IMR-90 (cell line): ENCODE data around the gene BHLHA15. TPM values are rescaled to one million over a fixed set of nuclear protein-coding genes. Genes with fewer than 3 reads are reported as not detected.

Experiments used
- ATAC-seq: fragments of 200-7000 bp; cut with Tn5 transposase; 2 replicates; pipeline ENCODE4 v1.9.1; 2020; ENCODE audit warnings: low read depth, mild to moderate bottlenecking, moderate library complexity
- BruUV-seq: library from RNA; stranded (reverse); fragments of 400-500 nt; replicated peaks from 2 replicates; lab custom pipeline; 2021; lab: Mats Ljungman, UMichigan
- CTCF ChIA-PET: fragments of 300-600 bp; formaldehyde crosslinking; extraction: SDS; loops from one replicate; lab custom pipeline; 2021; ENCODE audit warnings: antibody characterized with exemption; lab: Yijun Ruan, JAX
- POLR2A ChIA-PET: fragments of 300-600 bp; sonication (Branson Sonifier 250); formaldehyde crosslinking; loops from one replicate; lab custom pipeline; 2022; ENCODE audit warnings: antibody characterized with exemption; ENCODE audit not compliant: unreplicated experiment; lab: Charles Lee
- DNase-seq: peaks from one replicate; pipeline ENCODE4 v3.0.0; 2013
- H2AFZ ChIP-seq: replicated peaks from 2 replicates; pipeline ENCODE3; 2013; ENCODE audit warnings: low read length, mild to moderate bottlenecking; ENCODE audit not compliant: poor library complexity
- H2AK5ac ChIP-seq: 2 replicates; pipeline ENCODE4 v1.6.1; 2013; ENCODE audit warnings: low read depth, low read length, inconsistent platforms
- H2AK9ac ChIP-seq: replicated peaks from 2 replicates; pipeline ENCODE3; 2013; ENCODE audit warnings: mild to moderate bottlenecking, low read depth, low read length, moderate library complexity; ENCODE audit not compliant: poor library complexity
- H2BK120ac ChIP-seq: 2 replicates; pipeline ENCODE4 v1.6.1; 2013; ENCODE audit warnings: low read depth, low read length, inconsistent platforms
- H2BK15ac ChIP-seq: 3 replicates; pipeline ENCODE4 v1.6.1; 2013; ENCODE audit warnings: low read depth, low read length, inconsistent platforms
- H2BK20ac ChIP-seq: 2 replicates; pipeline ENCODE4 v1.6.1; 2013; ENCODE audit warnings: low read depth, mild to moderate bottlenecking, inconsistent platforms, low read length, moderate library complexity
- H2BK5ac ChIP-seq: 2 replicates; pipeline ENCODE4 v1.6.1; 2013; ENCODE audit warnings: mild to moderate bottlenecking, low read depth, low read length, inconsistent platforms; ENCODE audit not compliant: poor library complexity, severe bottlenecking
- H3K14ac ChIP-seq: replicated peaks from 2 replicates; pipeline ENCODE4 v1.6.1; 2013; ENCODE audit warnings: low read depth, low read length, inconsistent platforms
- H3K18ac ChIP-seq: 2 replicates; pipeline ENCODE4 v1.6.1; 2013; ENCODE audit warnings: low read depth, low read length, control low read depth
- H3K23ac ChIP-seq: 2 replicates; pipeline ENCODE4 v1.6.1; 2013; ENCODE audit warnings: low read depth, low read length, inconsistent platforms
- H3K27ac ChIP-seq: 2 replicates; pipeline ENCODE4 v1.5.1; 2013; ENCODE audit warnings: mild to moderate bottlenecking, control low read depth, low read length; ENCODE audit not compliant: insufficient read depth
- H3K27me3 ChIP-seq: 2 replicates; pipeline ENCODE4 v1.6.1; 2013; ENCODE audit warnings: low read length; ENCODE audit not compliant: control insufficient read depth, insufficient read depth
- H3K36me3 ChIP-seq: 2 replicates; pipeline ENCODE4 v1.6.1; 2013; ENCODE audit warnings: low read length, mixed read lengths; ENCODE audit not compliant: control insufficient read depth, insufficient read depth
- H3K4ac ChIP-seq: 2 replicates; pipeline ENCODE4 v1.6.1; 2013; ENCODE audit warnings: low read depth, low read length, inconsistent platforms
- H3K4me1 ChIP-seq: 2 replicates; pipeline ENCODE4 v1.6.1; 2013; ENCODE audit warnings: low read length, mixed read lengths; ENCODE audit not compliant: control insufficient read depth, insufficient read depth
- H3K4me2 ChIP-seq: 2 replicates; pipeline ENCODE4 v1.6.1; 2013; ENCODE audit warnings: low read depth, mild to moderate bottlenecking, control low read depth, low read length, moderate library complexity
- H3K4me3 ChIP-seq: 2 replicates; pipeline ENCODE4 v1.5.1; 2013; ENCODE audit warnings: low read depth, mild to moderate bottlenecking, control low read depth, low read length, moderate library complexity; ENCODE audit not compliant: insufficient read depth
- H3K56ac ChIP-seq: 2 replicates; pipeline ENCODE4 v1.6.1; 2013; ENCODE audit warnings: low read length, inconsistent platforms; ENCODE audit not compliant: insufficient read depth; ENCODE audit errors: extremely low read depth
- H3K79me1 ChIP-seq, 2 experiments: 2 replicates each; pipeline ENCODE4 v1.6.1; 2013; ENCODE audit warnings: low read length in 2 of 2, inconsistent platforms in 1 of 2, low read depth in 1 of 2
- H3K9ac ChIP-seq: 2 replicates; pipeline ENCODE4 v1.6.1; 2013; ENCODE audit warnings: low read depth, low read length, control low read depth
- H3K9me1 ChIP-seq: 2 replicates; pipeline ENCODE4 v1.6.1; 2013; ENCODE audit warnings: low read length, inconsistent platforms; ENCODE audit not compliant: insufficient read depth
- H3K9me3 ChIP-seq: 2 replicates; pipeline ENCODE4 v1.6.1; 2013; ENCODE audit warnings: low read length; ENCODE audit not compliant: control insufficient read depth, insufficient read depth
- H4K20me1 ChIP-seq: 2 replicates; pipeline ENCODE4 v1.6.1; 2013; ENCODE audit warnings: low read length, inconsistent platforms; ENCODE audit not compliant: insufficient read depth
- H4K5ac ChIP-seq: 2 replicates; pipeline ENCODE4 v1.6.1; 2013; ENCODE audit warnings: mild to moderate bottlenecking, low read depth, low read length, control low read depth
- H4K8ac ChIP-seq, 2 experiments: 2 replicates each; pipeline ENCODE4 v1.6.1; 2013; ENCODE audit warnings: low read depth in 2 of 2, low read length in 2 of 2, control low read depth in 1 of 2, inconsistent platforms in 1 of 2
- H4K91ac ChIP-seq: 2 replicates; pipeline ENCODE4 v1.6.1; 2013; ENCODE audit warnings: low read depth, low read length, inconsistent platforms; ENCODE audit not compliant: insufficient read depth
- CHD1 ChIP-seq: IDR thresholded peaks from 2 replicates; pipeline ENCODE4 v1.6.1; 2012; ENCODE audit warnings: low read depth, low read length, improper control_type of control experiment
- ELK1 ChIP-seq: fragments of 150-350 bp; IDR thresholded peaks from 2 replicates; pipeline ENCODE4 v1.6.1; 2016; ENCODE audit warnings: low read depth, mild to moderate bottlenecking, low read length, moderate library complexity, borderline replicate concordance
- NFE2L2 ChIP-seq: fragments of 150-350 bp; IDR thresholded peaks from 2 replicates; pipeline ENCODE4 v1.6.1; 2016; ENCODE audit warnings: low read depth, mild to moderate bottlenecking, low read length
- POLR2A ChIP-seq: IDR thresholded peaks from 2 replicates; pipeline ENCODE4 v1.6.1; 2012; ENCODE audit warnings: mild to moderate bottlenecking, low read depth, low read length
- WGBS, 2 experiments: methylation state at CpG; one replicate each; pipeline versions ENCODE4 v1.1.5 to v1.1.7; 2013; ENCODE audit warnings: missing lambda C conversion rate in 2 of 2; ENCODE audit not compliant: insufficient read length in 1 of 2; ENCODE audit errors: extremely low coverage in 2 of 2; 5-methylcytosine and 5-hydroxymethylcytosine counted together
- dilution Hi-C: fragments of 300-500 bp; cut with HindIII; formaldehyde crosslinking; loops from one replicate; pipeline ENCODE4 v1.14.3; 2018; ENCODE audit warnings: low sequenced_read_pairs; ENCODE audit not compliant: unreplicated experiment
- in situ Hi-C: fragments of 300-500 bp; cut with MboI; formaldehyde crosslinking; loops from 3 replicates; pipeline ENCODE4 v1.14.3; 2019; ENCODE audit warnings: low sequenced_read_pairs, inconsistent platforms, mixed read lengths
- intact Hi-C: fragments of 100-400 bp; cut with micrococcal nuclease; formaldehyde crosslinking; loops from 2 replicates; pipeline ENCODE4 v1.10.0; 2022
- polyA plus RNA-seq, 3 experiments: library from polyadenylated mRNA; depleted of rRNA; stranded (reverse); fragments of >200 nt; gene quantifications; 2 replicates each; pipeline ENCODE4 v1.2.3, GENCODE V29; 2012; ENCODE audit warnings: low replicate concordance in 1 of 3
- total RNA-seq: library from RNA; depleted of rRNA; stranded (reverse); fragments of >200 nt; gene quantifications from 2 replicates; pipeline ENCODE4 v1.2.3, GENCODE V29; 2012

Gene BHLHA15
- total and polyA plus RNA-seq, 2 of the 4 experiments (the other 2 are of a cell fraction): not detected

- ATAC-seq: no peak
- H4K5ac ChIP-seq: no peak overlapping the region
- H3K4me1 ChIP-seq: no peaks in the 10 kb centered on the region; the same call in 1 of the 2 replicates
- H3K4ac ChIP-seq: no peak overlapping the region
- no peak overlapping the region for H4K91ac ChIP-seq
- H3K27me3 ChIP-seq: no peaks in the 10 kb centered on the region
- no peak overlapping the region for H2BK20ac ChIP-seq
- no peak overlapping the region for H2BK5ac ChIP-seq
- no peak overlapping the region for H3K4me3 ChIP-seq
- H4K20me1 ChIP-seq: no peaks in the 10 kb centered on the region
- H3K23ac ChIP-seq: no peak overlapping the region
- H3K18ac ChIP-seq: no peak overlapping the region
- in situ Hi-C loops: loop anchor here (25.0 kb wide), 1 partner anchor 312 kb away; the partner anchor contains the start of gene ASNS
- peaks cover 11% of the 10 kb centered on the region; the same call in 1 of the 2 replicates for H3K36me3 ChIP-seq
- H2AK9ac ChIP-seq: no peak overlapping the region
- H3K9me3 ChIP-seq: no peaks in the 10 kb centered on the region
- TF ChIP-seq NFE2L2: no peak
- TF ChIP-seq POLR2A: no peak
- no peak for TF ChIP-seq ELK1
- TF ChIP-seq CHD1: no peak
- dilution Hi-C loops: no loop called here
- no peak overlapping the region for H2BK120ac ChIP-seq
- no peak overlapping the region for H2BK15ac ChIP-seq
- CTCF ChIA-PET: interaction anchor here (0.6 to 1.7 kb wide), 3 partner anchors 8 to 161 kb away, joined by 3 to 5 read pairs (median 3); no protein-coding TSS in a partner anchor
- DNase-seq: no peak
- intact Hi-C loops: no loop called here
- H3K9ac ChIP-seq: no peak overlapping the region
- H3K9me1 ChIP-seq: peaks cover 4% of the 10 kb centered on the region; the same call in 1 of the 2 replicates
- H3K14ac ChIP-seq: no peak overlapping the region
- no peaks in the 10 kb centered on the region for H3K79me1 ChIP-seq
- H3K27ac ChIP-seq: no peak overlapping the region
- BruUV-seq: no TSS peak
- no peak overlapping the region for H3K4me2 ChIP-seq
- 93% methylated on average over 15 of the region's 20 CpGs; no CpG with 5 or more reads in 1 of the 2 experiments for WGBS, 2 experiments
- H2AFZ ChIP-seq: no peak overlapping the region
- no peak overlapping the region for H4K8ac ChIP-seq
- no peak overlapping the region for H2AK5ac ChIP-seq
- no peak overlapping the region for H3K56ac ChIP-seq
- POLR2A ChIA-PET: no interaction called here
Observed at GRCh38 chr7:98174334-98175259, 36.6 kb upstream of the BHLHA15 start.
